CD14-positive monocyte (primary cell): Measurements from ENCODE around the gene GLMP. TPM values are rescaled to one million over a fixed set of nuclear protein-coding genes. Genes with fewer than 3 reads are reported as not detected.

ENCODE experiments used
- DNase-seq, 3 donors: peaks; one replicate each; pipeline ENCODE4 v3.0.0-alpha.2; 2011 to 2022
- H2AFZ ChIP-seq: 2 replicates; pipeline ENCODE4 v1.6.0; 2012; ENCODE audit warnings: mild to moderate bottlenecking, low read depth, low read length, inconsistent platforms; ENCODE audit not compliant: insufficient read depth, poor library complexity, severe bottlenecking
- H3K27ac ChIP-seq, 2 donors: 1 replicate in 1 of 2; 2 replicates in 1 of 2; pipeline ENCODE4 v1.5.1; 2012 to 2013; ENCODE audit warnings: low read length in 2 of 2, control low read depth in 1 of 2, inconsistent platforms in 1 of 2, low read depth in 1 of 2, mild to moderate bottlenecking in 1 of 2
- H3K27me3 ChIP-seq, 2 donors: one replicate each; pipeline versions ENCODE4 v1.6.0 to v1.6.1; 2011 to 2013; ENCODE audit warnings: low read length in 2 of 2; ENCODE audit not compliant: control insufficient read depth in 2 of 2, insufficient read depth in 2 of 2
- H3K36me3 ChIP-seq, 2 donors: replicated peaks in 1 of 2; 1 replicate in 1 of 2; 2 replicates in 1 of 2; pipeline versions ENCODE4 v1.5.1 to v1.6.1; 2012 to 2013; ENCODE audit warnings: low read length in 2 of 2, control low read depth in 1 of 2, inconsistent platforms in 1 of 2, mild to moderate bottlenecking in 1 of 2; ENCODE audit not compliant: insufficient read depth in 2 of 2, control insufficient read depth in 1 of 2
- H3K4me1 ChIP-seq, 2 donors: 1 replicate in 1 of 2; 2 replicates in 1 of 2; pipeline versions ENCODE4 v1.5.1 to v1.6.1; 2012 to 2013; ENCODE audit warnings: low read length in 2 of 2, control low read depth in 1 of 2, inconsistent platforms in 1 of 2, mild to moderate bottlenecking in 1 of 2, moderate library complexity in 1 of 2; ENCODE audit not compliant: insufficient read depth in 2 of 2, control insufficient read depth in 1 of 2
- H3K4me2 ChIP-seq: replicated peaks from 2 replicates; pipeline ENCODE3; 2012; ENCODE audit warnings: low read length, moderate library complexity, mild to moderate bottlenecking; ENCODE audit not compliant: poor library complexity, severe bottlenecking; ENCODE audit errors: extremely low read depth
- H3K4me3 ChIP-seq, 3 experiments: fragments of 200-600 bp in 1 of 3; sonication (generic) in 1 of 3; replicated peaks in 1 of 3; 1 replicate in 2 of 3; 2 replicates in 1 of 3; pipeline ENCODE4 v1.5.1; 2011 to 2013; ENCODE audit warnings: low read length in 3 of 3, mild to moderate bottlenecking in 3 of 3, control low read depth in 2 of 3, low read depth in 2 of 3, inconsistent platforms in 1 of 3, moderate library complexity in 1 of 3
- H3K79me2 ChIP-seq: 2 replicates; pipeline ENCODE4 v1.6.0; 2012; ENCODE audit warnings: mild to moderate bottlenecking, control low read depth, inconsistent platforms, low read length, moderate library complexity; ENCODE audit not compliant: insufficient read depth
- H3K9ac ChIP-seq: 2 replicates; pipeline ENCODE4 v1.6.0; 2017; ENCODE audit warnings: low read length, mild to moderate bottlenecking; ENCODE audit not compliant: insufficient read depth, poor library complexity, severe bottlenecking
- H3K9me3 ChIP-seq, 2 donors: replicated peaks in 1 of 2; 1 replicate in 1 of 2; 2 replicates in 1 of 2; pipeline versions ENCODE4 v1.5.1 to v1.6.1; 2012 to 2013; ENCODE audit warnings: low read length in 2 of 2, control low read depth in 1 of 2; ENCODE audit not compliant: control insufficient read depth in 1 of 2, insufficient read depth in 1 of 2
- H4K20me1 ChIP-seq: 2 replicates; pipeline ENCODE4 v1.6.0; 2012; ENCODE audit warnings: mild to moderate bottlenecking, low read length, control low read depth, moderate library complexity; ENCODE audit not compliant: insufficient read depth
- H3K27ac Mint-ChIP-seq, 7 donors: one replicate each; pipeline ENCODE4 v1.8.0; 2020; ENCODE audit warnings: mild to moderate bottlenecking in 7 of 7, mixed read lengths in 7 of 7, moderate library complexity in 6 of 7, inconsistent platforms in 2 of 7
- H3K27me3 Mint-ChIP-seq, 3 donors: one replicate each; pipeline ENCODE4 v1.8.0; 2021 to 2022; ENCODE audit warnings: low read depth in 3 of 3, mild to moderate bottlenecking in 3 of 3, mixed read lengths in 3 of 3, moderate library complexity in 3 of 3, inconsistent platforms in 1 of 3
- H3K36me3 Mint-ChIP-seq, 2 donors: one replicate each; pipeline ENCODE4 v1.8.0; 2020; ENCODE audit warnings: mixed read lengths in 2 of 2, inconsistent platforms in 1 of 2, mild to moderate bottlenecking in 1 of 2
- H3K4me1 Mint-ChIP-seq: one replicate; pipeline ENCODE4 v1.8.0; 2020; ENCODE audit warnings: mild to moderate bottlenecking, mixed read lengths
- H3K4me3 Mint-ChIP-seq, 2 donors: one replicate each; pipeline ENCODE4 v1.8.0; 2020; ENCODE audit warnings: mild to moderate bottlenecking in 2 of 2, mixed read lengths in 2 of 2, moderate library complexity in 1 of 2
- H3K9me3 Mint-ChIP-seq, 7 donors: one replicate each; pipeline ENCODE4 v1.8.0; 2020 to 2022; ENCODE audit warnings: mixed read lengths in 7 of 7, mild to moderate bottlenecking in 6 of 7, moderate library complexity in 6 of 7, inconsistent platforms in 2 of 7
- CTCF ChIP-seq: fragments of 200-600 bp; IDR thresholded peaks from one replicate; pipeline ENCODE4 v1.8.0; 2022; ENCODE audit warnings: antibody characterized with exemption, mild to moderate bottlenecking
- WGBS: methylation state at CpG from one replicate; pipeline ENCODE4 v1.1.5; 2013; ENCODE audit warnings: missing lambda C conversion rate; ENCODE audit not compliant: insufficient coverage; 5-methylcytosine and 5-hydroxymethylcytosine counted together
- intact Hi-C, 2 donors: fragments of 100-400 bp; cut with micrococcal nuclease; formaldehyde crosslinking; loops; one replicate each; pipeline versions ENCODE4 v1.15.0 to v1.15.1; 2023
- polyA plus RNA-seq, 3 donors: library from polyadenylated mRNA; depleted of rRNA in 1 of 3; unstranded in 2 of 3; stranded (reverse) in 1 of 3; fragments of 300-500 nt in 2 of 3; fragments of >200 nt in 1 of 3; fragmentation: Illumina TruSeq in 2 of 3; gene quantifications; 1 replicate in 2 of 3; 2 replicates in 1 of 3; pipeline ENCODE4 v1.2.3, GENCODE V29; 2012 to 2021

The GLMP gene
- polyA plus RNA-seq, 3 donors, result 24.3 to 59.6 (median 34.7) TPM

DNA sequence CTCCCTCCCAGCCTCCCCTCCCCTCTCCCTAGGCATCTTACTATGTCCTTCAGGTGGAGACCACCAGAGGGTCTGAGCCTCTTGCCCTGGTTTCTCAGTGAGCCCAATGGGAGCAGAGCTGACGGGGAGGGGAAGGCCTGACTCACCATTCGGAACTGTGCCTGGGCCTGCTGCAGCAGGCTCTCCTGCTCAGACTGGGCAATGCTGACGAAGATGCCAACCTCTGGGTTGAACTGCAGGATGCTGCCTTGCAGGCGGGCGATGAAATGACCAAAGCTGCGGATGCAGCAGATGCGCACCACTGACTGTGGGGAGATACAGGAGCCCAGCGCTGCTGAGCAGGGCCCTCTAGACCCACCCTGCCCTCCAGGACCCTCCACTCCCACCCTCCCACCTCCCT, 36.6 kb downstream of the GLMP start:
- Mint-ChIP-seq H3K9me3 (peaks cover 0 to 1% (median 0%) of the 10 kb centered on the region in 7 donors), H3K27me3 (no peaks in the 10 kb centered on the region), H3K27ac (no peak overlapping the region), H3K36me3 (peaks cover 75 to 95% of the 10 kb centered on the region in 2 donors), H3K4me3 (no peak overlapping the region), H3K4me1 (no peaks in the 10 kb centered on the region)
- H4K20me1 ChIP-seq, result peaks cover 58% of the 10 kb centered on the region
- H3K27me3 ChIP-seq, result no peaks in the 10 kb centered on the region
- no peaks in the 10 kb centered on the region for H3K4me1 ChIP-seq
- intact Hi-C loops, result no loop called here
- no peak overlapping the region for H3K4me2 ChIP-seq
- H3K9me3 ChIP-seq, result no peaks in the 10 kb centered on the region
- TF ChIP-seq CTCF, result no peak
- peaks cover 5% of the 10 kb centered on the region for H3K79me2 ChIP-seq
- no peak overlapping the region for H3K9ac ChIP-seq
- peaks cover 92 to 94% of the 10 kb centered on the region in 2 donors for H3K36me3 ChIP-seq
- H2AFZ ChIP-seq, result no peak overlapping the region
- H3K4me3 ChIP-seq, result no peak overlapping the region
- no peak for DNase-seq
- 97% methylated on average over 6 of the region's 8 CpGs for WGBS
- H3K27ac ChIP-seq, result no peak overlapping the region

DNA sequence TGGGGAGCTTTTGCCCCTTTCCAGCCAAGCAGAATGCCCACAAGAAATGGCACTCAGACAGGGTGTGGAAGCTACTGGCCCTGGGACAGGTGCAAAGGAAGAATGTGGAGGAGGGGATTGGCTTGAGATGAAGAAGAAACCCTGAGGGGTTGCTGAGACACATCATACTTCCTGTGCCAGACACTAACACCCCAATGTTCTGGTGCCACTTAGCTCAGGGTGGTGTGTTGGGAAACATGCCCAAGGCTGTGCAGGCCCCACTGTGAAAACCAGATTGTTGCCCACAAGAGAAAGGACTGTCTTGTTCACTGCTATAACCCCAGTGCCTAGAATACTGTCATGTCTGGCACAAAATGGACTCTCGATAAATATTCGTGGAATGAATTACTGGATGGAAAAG, 37.8 kb downstream of the GLMP start:
- H3K4me3 ChIP-seq, result no peak overlapping the region
- no peaks in the 10 kb centered on the region for H3K9me3 ChIP-seq
- H3K36me3 ChIP-seq, result peaks cover 92 to 94% of the 10 kb centered on the region in 2 donors
- Mint-ChIP-seq H3K36me3 (peaks cover 75 to 95% of the 10 kb centered on the region in 2 donors), H3K27ac (peak overlapping the region in 1 of 7 donors; percentile 63), H3K27me3 (peaks cover 0 to 1% (median 0%) of the 10 kb centered on the region in 3 donors), H3K4me3 (no peak overlapping the region), H3K4me1 (no peaks in the 10 kb centered on the region), H3K9me3 (peaks cover 0 to 1% (median 0%) of the 10 kb centered on the region in 7 donors)
- peaks cover 5% of the 10 kb centered on the region for H3K79me2 ChIP-seq
- no peak for TF ChIP-seq CTCF
- intact Hi-C loops, result no loop called here
- no peaks in the 10 kb centered on the region for H3K4me1 ChIP-seq
- H3K9ac ChIP-seq, result no peak overlapping the region
- WGBS, result no CpG with 5 or more reads among the region's 2 CpGs
- no peak overlapping the region for H2AFZ ChIP-seq
- no peak for DNase-seq
- peaks cover 60% of the 10 kb centered on the region for H4K20me1 ChIP-seq
- H3K4me2 ChIP-seq, result no peak overlapping the region
- no peak overlapping the region for H3K27ac ChIP-seq
- no peaks in the 10 kb centered on the region for H3K27me3 ChIP-seq
